HG03097 (cell line): ENCODE results near the gene TMEM170A.
"Not testable (repeated sequence)": the region's sequence is repeated elsewhere in the genome, so short reads cannot be mapped to it uniquely, and the experiment has no call there.

ENCODE experiments used
- ATAC-seq: cut with Tn5 transposase; IDR thresholded peaks from one replicate; pipeline ENCODE4 v1.9.1; 2021; ENCODE audit not compliant: unreplicated experiment, low FRiP score

Gene TMEM170A

DNA sequence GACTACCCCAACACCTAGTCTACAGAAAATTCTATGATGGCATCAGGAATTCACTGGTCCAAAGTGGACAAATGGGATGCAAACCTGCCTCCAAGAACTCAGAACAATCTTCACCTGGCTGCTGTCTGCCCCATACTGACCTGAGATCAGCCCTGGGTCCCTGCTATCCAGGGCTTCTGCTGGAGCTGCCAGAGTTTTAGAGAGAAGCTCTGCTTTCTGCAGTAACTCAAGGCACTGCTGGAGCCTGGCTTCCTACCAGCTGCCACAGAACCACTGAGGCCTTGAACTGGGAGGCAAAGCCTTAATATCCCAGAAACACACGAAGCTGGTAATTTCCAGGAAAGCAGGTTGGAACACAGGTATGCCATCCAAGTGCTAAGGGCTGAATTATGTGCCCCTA is 7.5 kb downstream of the TMEM170A start:
- no peak for ATAC-seq

- ATAC-seq = not testable (repeated sequence)
These were observed 8.0 kb downstream of the TMEM170A start for GRCh38 chr16:75456486-75456885.

DNA sequence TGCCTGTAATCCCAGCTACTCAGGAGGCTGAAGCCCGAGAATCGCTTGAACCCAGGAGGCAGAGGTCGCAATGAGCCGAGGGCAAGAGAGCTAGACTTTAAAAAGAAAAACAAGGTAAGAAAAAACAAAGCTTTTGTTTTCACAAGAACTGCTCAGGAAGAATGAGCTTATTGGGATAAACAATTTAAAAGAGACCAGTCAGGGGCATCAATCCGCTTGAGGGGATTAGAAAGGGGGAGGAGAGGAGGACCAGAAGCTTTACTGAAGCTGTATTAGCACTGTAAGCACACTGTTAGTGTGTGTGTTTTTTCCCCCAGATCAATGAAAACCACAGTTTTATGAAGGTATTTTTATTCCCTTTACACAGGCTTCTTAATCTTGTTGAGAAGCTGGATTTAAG is 8.8 kb downstream of the TMEM170A start:
- ATAC-seq = no peak

DNA sequence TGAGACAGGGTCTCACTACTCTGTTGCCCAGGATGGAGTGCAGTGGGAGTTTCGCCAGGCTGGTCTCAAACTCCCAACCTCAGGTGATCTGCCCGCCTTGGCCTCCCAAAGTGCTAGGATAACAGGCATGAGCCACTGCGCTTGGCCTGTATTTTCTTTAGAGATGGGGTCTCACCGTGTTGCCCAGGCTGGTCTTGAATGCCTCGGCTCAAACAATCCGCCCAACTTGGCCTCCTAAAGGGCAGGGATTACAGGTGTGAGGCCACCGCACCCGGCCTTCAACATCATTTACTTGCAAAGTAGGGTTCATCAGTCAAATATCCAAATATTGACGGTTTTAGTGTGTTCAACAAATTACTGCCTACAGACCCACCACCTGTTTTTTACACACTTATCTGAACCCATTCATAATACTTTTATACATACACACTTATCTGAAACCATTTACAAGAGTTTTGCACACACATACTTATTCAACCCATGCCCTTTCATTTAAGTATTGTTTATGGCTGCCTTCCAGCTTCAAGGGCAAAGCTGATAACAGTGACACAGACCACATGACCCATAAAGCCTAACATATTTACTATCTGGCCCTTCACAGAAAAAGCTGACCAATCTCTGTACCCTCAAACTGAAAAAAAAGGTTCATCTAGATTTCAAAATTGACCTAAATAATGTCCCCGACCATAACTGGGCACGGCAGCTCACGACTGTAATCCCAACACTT is 11.9 kb downstream of the TMEM170A start:
- no peak for ATAC-seq

DNA sequence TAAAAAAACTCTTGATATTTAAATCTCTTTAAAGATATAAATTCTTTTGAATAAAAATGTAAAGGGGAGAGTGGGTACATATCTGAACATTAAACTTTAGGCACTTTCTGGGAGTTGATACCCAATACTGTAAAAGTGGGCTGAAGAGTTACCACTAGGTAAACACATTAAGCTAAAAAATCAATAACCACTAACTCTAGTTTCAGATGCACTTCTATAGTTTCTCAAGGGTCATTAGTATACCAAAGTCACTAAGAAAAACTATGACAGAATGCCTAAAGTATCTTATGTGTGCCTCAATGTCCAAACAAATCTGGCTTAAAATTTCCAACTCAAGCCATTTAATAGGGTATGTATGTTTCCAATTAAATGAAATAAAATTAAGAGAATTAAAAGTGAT is 18.1 kb downstream of the TMEM170A start:
- ATAC-seq = no peak

- ATAC-seq = no peak
These were observed 19.2 kb downstream of the TMEM170A start for GRCh38 chr16:75445298-75445697.

DNA sequence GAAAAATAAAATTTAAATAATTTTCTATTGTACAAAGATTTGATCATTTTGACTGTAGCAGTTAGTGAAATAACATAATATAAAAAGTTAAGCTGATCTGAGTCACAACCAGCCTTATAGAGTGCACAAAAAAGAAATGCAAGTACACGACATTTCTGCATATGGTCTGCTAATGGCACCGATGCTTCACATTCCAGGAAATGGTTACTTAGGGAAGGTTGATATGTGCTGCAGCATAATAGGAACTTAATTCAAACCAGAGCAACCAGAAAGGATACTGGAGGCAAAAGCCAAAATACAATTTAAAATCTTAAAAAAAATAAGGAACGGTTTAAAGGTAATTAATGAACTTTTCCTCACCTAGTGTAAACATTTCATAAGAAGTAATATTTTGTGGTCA is 21.2 kb downstream of the TMEM170A start:
- ATAC-seq = no peak

DNA sequence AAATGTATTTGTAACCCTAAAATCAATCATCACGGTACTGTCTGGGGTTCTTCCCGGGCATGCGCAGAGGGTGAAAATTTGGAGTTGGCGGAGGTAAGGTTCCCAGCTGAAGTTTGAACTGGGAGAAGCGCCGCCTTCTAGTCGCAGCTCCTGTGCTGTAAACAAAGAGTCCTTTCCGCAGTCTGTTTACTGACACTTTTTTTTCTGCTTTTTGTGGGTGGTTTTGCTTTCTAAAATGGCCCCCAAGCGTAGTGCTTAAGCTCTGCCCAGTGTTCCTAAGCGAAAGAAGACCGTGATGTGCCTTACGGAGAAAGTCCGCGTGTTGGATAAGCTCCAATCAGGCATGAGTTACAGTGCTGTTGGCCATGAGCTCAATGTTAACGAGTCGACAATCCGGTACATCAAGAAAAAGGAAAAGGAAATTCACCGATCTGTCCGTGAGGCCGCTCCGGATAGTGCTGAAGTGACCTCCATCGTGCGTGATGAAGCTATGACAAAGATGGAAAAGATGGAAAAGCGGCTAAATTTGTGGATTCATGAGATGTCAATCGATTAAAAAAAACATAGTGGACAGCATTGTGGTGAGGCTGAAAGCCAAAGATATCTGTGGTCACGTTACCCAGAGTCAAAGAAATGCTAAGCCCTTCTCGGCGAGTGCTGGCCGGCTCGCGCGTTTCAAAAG is 30.6 kb downstream of the TMEM170A start:
- ATAC-seq = peak; percentile 56

DNA sequence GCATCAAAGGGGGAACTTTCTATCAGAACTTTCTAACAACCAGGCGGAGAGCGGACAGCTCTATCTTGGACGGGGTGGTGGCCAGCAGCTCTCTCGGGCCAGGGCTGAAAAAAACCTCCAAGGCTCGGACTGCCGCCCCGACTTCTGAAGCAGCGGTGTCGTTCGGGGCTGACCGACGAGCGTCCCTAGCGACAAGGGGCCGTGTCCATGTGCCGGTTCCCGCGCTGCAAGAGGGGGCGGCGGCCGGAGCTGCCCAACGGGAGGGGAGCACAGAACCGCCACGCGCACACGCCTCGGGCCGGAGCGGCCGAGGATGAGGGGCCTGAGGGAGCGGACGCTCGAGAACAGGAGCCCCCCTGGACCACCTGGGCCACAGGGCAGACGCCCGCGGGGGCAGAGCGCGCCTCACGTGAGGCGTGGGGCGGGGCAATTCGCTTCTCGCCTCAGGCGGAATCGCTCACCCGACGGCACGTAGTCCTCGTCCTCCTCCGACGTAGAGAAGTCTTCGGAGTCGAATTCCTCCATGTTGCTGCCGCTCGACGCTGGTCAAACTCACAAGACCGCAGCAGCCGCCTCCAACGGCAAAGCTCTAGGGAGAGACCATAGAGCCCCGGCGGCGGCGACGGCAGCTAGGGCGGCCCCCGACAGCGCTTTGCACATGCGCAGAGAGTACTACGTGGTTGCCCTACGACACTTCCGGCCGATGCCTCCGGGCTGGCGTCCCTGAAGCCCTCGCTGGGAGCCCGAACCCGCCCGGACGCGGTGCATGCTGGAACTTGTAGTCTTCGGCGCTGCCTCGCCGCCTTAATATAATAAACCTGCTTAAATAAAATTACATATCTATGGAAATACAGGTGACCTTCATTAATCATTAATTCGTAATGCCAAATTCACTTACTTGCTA is 31.4 kb downstream of the TMEM170A start, which contains the start of gene CFDP1:
Gene CFDP1 (minus strand): TSS at position 676 of the 904 bp plus-strand sequence. CDS start 151 bp downstream, at position 525.
- peak; percentile 84 for ATAC-seq

- no peak for ATAC-seq
These were observed 34.7 kb downstream of the TMEM170A start for GRCh38 chr16:75429621-75430403.

- ATAC-seq = not testable (repeated sequence)
These were observed 38.0 kb downstream of the TMEM170A start for GRCh38 chr16:75426524-75426923.

- ATAC-seq = not testable (repeated sequence)
These were observed 40.3 kb downstream of the TMEM170A start for GRCh38 chr16:75424105-75424762.

DNA sequence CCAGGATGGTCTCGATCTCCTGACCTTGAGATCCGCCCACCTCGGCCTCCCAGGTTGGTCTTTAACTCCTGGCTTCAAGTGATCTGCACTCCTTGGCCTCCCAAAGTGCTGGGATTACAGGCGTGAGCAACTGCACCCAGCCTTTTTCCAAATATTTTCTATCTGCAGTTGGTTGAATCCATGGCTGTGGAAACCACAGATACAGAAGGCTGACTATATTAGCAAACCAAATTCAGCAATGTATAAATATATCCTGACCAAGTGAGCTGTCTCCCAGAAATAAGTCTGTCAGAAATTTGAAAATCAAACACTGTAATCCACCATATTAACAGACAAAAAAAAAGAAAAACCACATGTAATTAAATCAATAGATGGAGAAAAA is 40.8 kb downstream of the TMEM170A start:
- no peak for ATAC-seq

- ATAC-seq = no peak
These were observed 42.7 kb downstream of the TMEM170A start for GRCh38 chr16:75421820-75422126.

GRCh38 chr16:75420987-75421819 is 43.3 kb downstream of the TMEM170A start:
- ATAC-seq = peak; percentile 86

GRCh38 chr16:75416904-75417565 is 47.5 kb downstream of the TMEM170A start:
- no peak for ATAC-seq

GRCh38 chr16:75415169-75415905 is 49.2 kb downstream of the TMEM170A start:
- no peak for ATAC-seq

DNA sequence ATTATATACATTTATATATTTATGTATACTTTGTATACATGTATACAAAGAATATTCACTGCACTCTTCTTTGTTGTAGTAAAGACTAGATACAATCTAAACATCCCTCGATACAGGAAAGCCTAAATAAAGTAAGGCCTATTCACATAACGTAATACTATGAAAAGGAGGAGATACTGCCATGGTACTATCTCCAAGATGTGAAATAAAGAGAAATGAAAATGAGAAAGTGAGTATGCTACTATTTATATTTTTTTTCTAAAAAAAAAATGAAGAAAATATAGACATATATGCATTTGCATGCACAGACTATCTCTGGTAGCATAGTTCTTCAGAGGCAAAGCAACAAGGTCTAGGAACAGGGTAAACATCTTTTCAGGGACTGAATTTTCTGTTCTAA is 50.5 kb downstream of the TMEM170A start:
- ATAC-seq = no peak
